SK-MEL-5 (cell line): ENCODE results near the gene PEX11G. TPM values are rescaled to one million over a fixed set of nuclear protein-coding genes. Genes with fewer than 3 reads are reported as not detected.
"Not testable (repeated sequence)": the region's sequence is repeated elsewhere in the genome, so short reads cannot be mapped to it uniquely, and the experiment has no call there.

Experiments
- DNase-seq: peaks from one replicate; pipeline ENCODE4 v3.0.0-alpha.2; 2016; ENCODE audit warnings: low read depth, low spot score
- in situ Hi-C: cut with HindIII; loops from 2 replicates; pipeline ENCODE4 v1.10.0; 2016; ENCODE audit warnings: low sequenced_read_pairs, high pct_unique_total_duplicates, low pct_unique_long_range_greater_than_20kb
- total RNA-seq: library from RNA; depleted of rRNA; stranded (reverse); fragments of >200 nt; shearing (Covaris generic); gene quantifications from 2 replicates; pipeline ENCODE4 v1.2.3, GENCODE V29; 2014

PEX11G gene
- total RNA-seq, 1 experiment from 2014 or later: 1.2 TPM

- in situ Hi-C loops: no loop called here
- DNase-seq: no peak
These were observed 33.1 kb downstream of the PEX11G start for GRCh38 chr19:7455600-7456296.

GRCh38 chr19:7454998-7455397, 33.8 kb downstream of the PEX11G start:
- in situ Hi-C loops: no loop called here
- DNase-seq: no peak

GRCh38 chr19:7450243-7451223, 38.3 kb downstream of the PEX11G start:
- peak; percentile 13 for DNase-seq
- in situ Hi-C loops: no loop called here

GRCh38 chr19:7449391-7450070, 39.3 kb downstream of the PEX11G start:
- in situ Hi-C loops, DNase-seq: not testable (repeated sequence)

GRCh38 chr19:7447648-7448047, 41.2 kb downstream of the PEX11G start:
- no peak for DNase-seq
- in situ Hi-C loops: no loop called here

GRCh38 chr19:7445104-7445503, 43.7 kb downstream of the PEX11G start:
- in situ Hi-C loops: no loop called here
- no peak for DNase-seq

- in situ Hi-C loops: no loop called here
- no peak for DNase-seq
These were observed 44.8 kb downstream of the PEX11G start for GRCh38 chr19:7444042-7444441.

- in situ Hi-C loops: no loop called here
- DNase-seq: no peak
These were observed 46.4 kb downstream of the PEX11G start for GRCh38 chr19:7442423-7442822.

GRCh38 chr19:7441468-7442146, 47.2 kb downstream of the PEX11G start:
- in situ Hi-C loops: no loop called here

GRCh38 chr19:7440188-7440975, 48.5 kb downstream of the PEX11G start:
- in situ Hi-C loops: no loop called here
- DNase-seq: no peak

More at GRCh38 chr19:7441468-7442146, 47.2 kb downstream of the PEX11G start:
- no peak for DNase-seq

- DNase-seq: no peak
- in situ Hi-C loops: no loop called here
These were observed 53.2 kb downstream of the PEX11G start for GRCh38 chr19:7435586-7435985.

- in situ Hi-C loops: no loop called here
- no peak for DNase-seq
These were observed 54.4 kb downstream of the PEX11G start for GRCh38 chr19:7434391-7434790.

GRCh38 chr19:7433456-7433855, 55.4 kb downstream of the PEX11G start:
- in situ Hi-C loops, DNase-seq: not testable (repeated sequence)

GRCh38 chr19:7429638-7430282, 59.1 kb downstream of the PEX11G start:
- DNase-seq: no peak
- in situ Hi-C loops: no loop called here

- in situ Hi-C loops: no loop called here
- no peak for DNase-seq
These were observed 60.2 kb downstream of the PEX11G start for GRCh38 chr19:7428651-7429113.

GRCh38 chr19:7427944-7428343, 60.9 kb downstream of the PEX11G start:
- no peak for DNase-seq
- in situ Hi-C loops: no loop called here
